Lower leg skin (tissue), 4 donors: ENCODE measurements around the gene NCOR2. TPM values are rescaled to one million over a fixed set of nuclear protein-coding genes. Genes with fewer than 3 reads are reported as not detected.

Experiments used
- DNase-seq, 2 donors: peaks; one replicate each; pipeline ENCODE4 v3.0.0-alpha.2; 2019; ENCODE audit warnings: low spot score in 2 of 2
- H3K4me3 ChIP-seq: fragments of 200-600 bp; sonication (generic); 2 replicates; pipeline ENCODE4 v1.5.1; 2017; ENCODE audit warnings: mild to moderate bottlenecking, low read depth; ENCODE audit not compliant: poor library complexity, severe bottlenecking
- POLR2A ChIP-seq, 2 donors: fragments of 450-650 bp; IDR thresholded peaks; one replicate each; pipeline ENCODE4 v1.6.1; 2016 to 2017; ENCODE audit warnings: antibody characterized with exemption in 2 of 2, mild to moderate bottlenecking in 1 of 2, moderate library complexity in 1 of 2
- WGBS, 2 donors: methylation state at CpG; one replicate each; pipeline ENCODE4 v1.1.5; 2018; 5-methylcytosine and 5-hydroxymethylcytosine counted together
- intact Hi-C: fragments of 100-400 bp; cut with DNase I; formaldehyde crosslinking; loops from one replicate; pipeline ENCODE4 v1.15.0; 2023; ENCODE audit warnings: low total_unique reads
- total RNA-seq, 4 donors: library from RNA; depleted of rRNA; stranded (reverse); fragments of >200 nt; gene quantifications; one replicate each; pipeline ENCODE4 v1.1.0, GENCODE V29; 2016
- TF ChIP-seq, protein P1 (sequence below), 3 donors: fragments of 450-650 bp; IDR thresholded peaks; one replicate each; pipeline ENCODE4 v1.5.1; 2016; ENCODE audit warnings: antibody characterized with exemption in 3 of 3, mild to moderate bottlenecking in 3 of 3, moderate library complexity in 2 of 3

The NCOR2 gene
- total RNA-seq, 4 donors from 2014 or later: 92.1 to 262 (median 137) TPM

DNA sequence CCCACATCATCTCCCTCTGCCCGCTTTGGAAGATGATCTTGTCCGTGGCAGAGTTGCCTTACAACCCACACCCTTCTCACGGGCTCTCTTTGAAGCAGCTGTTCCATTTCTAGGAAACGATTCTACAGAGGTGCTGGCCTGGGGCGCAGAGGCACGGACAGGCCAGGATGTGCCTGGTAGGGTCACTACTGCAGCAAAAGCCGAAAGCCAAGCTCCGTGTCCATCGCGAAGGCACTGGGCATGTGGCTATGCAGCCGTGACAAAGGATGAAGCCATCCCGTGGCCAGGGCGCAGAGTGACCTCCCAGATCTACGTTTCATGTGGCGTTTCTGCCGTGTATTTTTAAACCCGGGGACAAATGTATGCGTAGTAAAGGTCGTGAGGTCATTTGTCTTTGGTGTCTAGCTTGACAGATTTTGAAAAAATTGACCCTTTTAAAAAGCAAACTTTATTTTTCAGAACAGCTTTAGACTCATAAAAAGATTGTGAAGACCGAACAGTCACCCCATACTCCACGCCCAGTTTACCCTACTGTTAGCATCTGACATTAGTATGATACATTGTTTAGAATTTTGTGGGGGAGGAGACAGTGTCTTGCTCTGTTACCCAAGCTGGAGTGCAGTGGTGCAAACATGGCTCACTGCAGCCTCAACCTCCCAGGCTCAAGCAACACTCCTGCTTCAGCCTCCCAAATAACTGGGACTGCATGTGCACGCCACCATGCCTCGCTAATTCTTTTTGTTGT lies 40.4 kb upstream of the NCOR2 start:
- intact Hi-C loops: no loop called here
- no peak overlapping the region for H3K4me3 ChIP-seq
- WGBS, 2 donors: 93 to 94% methylated on average over 23 of the region's 23 CpGs
- TF ChIP-seq POLR2A (IDR thresholded peaks at IDR 0.05): no peak
- TF ChIP-seq, protein P1, sequence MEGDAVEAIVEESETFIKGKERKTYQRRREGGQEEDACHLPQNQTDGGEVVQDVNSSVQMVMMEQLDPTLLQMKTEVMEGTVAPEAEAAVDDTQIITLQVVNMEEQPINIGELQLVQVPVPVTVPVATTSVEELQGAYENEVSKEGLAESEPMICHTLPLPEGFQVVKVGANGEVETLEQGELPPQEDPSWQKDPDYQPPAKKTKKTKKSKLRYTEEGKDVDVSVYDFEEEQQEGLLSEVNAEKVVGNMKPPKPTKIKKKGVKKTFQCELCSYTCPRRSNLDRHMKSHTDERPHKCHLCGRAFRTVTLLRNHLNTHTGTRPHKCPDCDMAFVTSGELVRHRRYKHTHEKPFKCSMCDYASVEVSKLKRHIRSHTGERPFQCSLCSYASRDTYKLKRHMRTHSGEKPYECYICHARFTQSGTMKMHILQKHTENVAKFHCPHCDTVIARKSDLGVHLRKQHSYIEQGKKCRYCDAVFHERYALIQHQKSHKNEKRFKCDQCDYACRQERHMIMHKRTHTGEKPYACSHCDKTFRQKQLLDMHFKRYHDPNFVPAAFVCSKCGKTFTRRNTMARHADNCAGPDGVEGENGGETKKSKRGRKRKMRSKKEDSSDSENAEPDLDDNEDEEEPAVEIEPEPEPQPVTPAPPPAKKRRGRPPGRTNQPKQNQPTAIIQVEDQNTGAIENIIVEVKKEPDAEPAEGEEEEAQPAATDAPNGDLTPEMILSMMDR (IDR thresholded peaks at IDR 0.05): no peak
- DNase-seq: no peak

DNA sequence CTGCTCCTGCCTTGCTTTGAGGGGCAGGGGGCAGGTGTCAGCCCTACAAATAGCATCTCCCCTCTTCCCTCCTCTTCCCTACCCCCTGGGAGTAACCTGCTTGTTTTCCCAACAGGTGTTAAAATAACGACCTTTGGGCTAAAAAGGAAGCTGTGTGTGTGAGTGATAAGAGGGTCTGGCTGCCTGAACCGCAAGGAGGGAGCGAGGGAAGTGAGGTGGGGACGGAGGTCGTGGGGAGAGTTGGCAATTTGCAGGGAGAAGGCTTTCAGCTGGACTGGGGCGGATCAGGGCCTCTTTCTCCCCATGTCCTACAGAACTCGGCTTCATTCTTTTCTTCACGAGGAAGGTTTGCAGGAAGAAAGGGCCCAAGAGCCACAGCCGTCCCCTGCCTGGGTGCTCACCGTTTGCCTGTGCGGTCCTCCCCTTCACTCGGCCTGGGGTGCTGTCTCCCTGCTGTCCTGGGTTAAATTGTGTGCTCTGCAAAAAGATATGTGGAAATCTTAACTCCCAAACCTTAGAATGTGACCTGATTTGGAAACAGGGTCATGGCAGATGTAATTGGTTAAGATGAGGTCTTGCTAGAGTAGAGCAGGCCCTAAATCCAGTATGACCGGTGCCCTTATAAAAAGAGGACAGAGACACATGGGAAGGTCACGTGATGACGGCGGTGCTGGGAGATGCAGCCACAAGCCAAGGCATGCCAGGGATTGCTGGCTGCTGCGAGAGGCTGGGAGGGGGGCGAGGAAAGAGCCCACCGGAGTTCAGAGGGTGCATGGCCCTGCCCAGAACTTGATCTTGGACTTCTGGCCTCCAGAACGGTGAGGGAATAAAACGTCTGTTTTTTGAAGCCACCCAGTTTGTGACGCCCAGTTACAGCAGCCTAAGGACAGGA lies 38.7 kb upstream of the NCOR2 start:
- TF ChIP-seq, protein P1 (IDR thresholded peaks at IDR 0.05): no peak

DNA sequence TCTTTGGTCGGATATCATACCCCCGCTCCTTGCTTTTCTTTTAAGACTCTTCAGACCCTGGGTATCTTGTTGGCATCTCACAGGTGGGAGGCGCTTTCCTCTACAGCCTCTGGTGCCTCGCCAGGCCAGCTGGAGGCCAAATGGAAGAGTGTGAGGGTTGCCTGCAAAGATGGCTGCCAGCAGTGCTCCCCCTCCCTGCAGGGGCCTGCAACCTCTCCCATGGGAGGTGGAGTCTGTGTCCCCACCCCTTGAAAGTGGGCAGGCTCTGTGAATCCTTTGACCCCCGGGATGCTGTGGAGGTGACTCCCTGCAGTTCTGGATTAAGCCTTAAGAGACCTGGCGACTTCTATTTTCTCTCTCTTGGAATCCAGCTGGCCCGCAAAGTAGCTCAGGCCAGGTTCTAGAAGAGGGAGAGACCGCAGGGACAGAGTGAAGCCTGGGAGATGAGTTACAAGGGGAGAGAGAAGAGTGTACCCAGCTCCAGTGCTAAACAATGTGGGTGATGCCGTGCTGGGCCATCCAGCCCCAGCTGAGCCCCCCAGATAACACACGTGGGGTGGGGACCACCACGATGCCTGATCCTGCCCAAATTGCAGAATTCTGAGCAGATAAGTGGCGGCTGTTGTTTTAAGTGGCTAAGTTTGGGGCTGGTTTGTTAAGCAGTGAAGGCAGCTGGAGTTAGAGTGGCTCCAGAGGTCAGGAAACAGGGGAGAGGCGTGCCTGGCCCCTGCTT lies 37.9 kb upstream of the NCOR2 start:
- intact Hi-C loops: no loop called here
- WGBS, 2 donors: 91 to 93% methylated on average over 13 of the region's 13 CpGs
- no peak for DNase-seq
- TF ChIP-seq, protein P1 (IDR thresholded peaks at IDR 0.05): no peak
- no peak for TF ChIP-seq POLR2A (IDR thresholded peaks at IDR 0.05)
- H3K4me3 ChIP-seq: no peak overlapping the region

More for the DNA sequence above, 38.7 kb upstream of the NCOR2 start:
- intact Hi-C loops: no loop called here
- 92 to 93% methylated on average over 22 of the region's 22 CpGs for WGBS, 2 donors
- H3K4me3 ChIP-seq: no peak overlapping the region
- DNase-seq: no peak

DNA sequence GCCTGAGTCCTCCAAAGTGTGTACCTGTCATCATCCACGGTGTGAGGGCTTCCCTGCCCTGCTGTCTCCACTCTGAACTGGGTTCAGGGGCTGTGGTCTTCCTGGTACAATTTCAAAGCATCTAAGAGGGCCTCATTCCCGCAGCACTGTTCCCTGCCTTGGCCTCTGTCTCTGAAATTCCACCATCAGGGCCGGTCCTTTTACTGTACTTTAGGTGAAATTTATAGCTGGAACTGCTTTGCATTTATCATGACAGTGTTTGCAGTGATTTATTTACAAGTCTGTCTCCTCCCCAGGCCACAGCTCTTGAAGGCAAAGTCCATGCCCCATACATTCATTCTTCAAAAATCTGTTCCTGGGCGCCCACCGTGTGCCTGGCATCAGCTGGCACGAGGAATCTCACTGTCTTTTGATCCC lies 36.9 kb upstream of the NCOR2 start:
- WGBS, 2 donors: 75 to 79% methylated on average over 6 of the region's 6 CpGs
- no peak overlapping the region for H3K4me3 ChIP-seq
- DNase-seq: no peak
- intact Hi-C loops: no loop called here
- TF ChIP-seq POLR2A (IDR thresholded peaks at IDR 0.05): no peak
- TF ChIP-seq, protein P1 (IDR thresholded peaks at IDR 0.05): no peak

DNA sequence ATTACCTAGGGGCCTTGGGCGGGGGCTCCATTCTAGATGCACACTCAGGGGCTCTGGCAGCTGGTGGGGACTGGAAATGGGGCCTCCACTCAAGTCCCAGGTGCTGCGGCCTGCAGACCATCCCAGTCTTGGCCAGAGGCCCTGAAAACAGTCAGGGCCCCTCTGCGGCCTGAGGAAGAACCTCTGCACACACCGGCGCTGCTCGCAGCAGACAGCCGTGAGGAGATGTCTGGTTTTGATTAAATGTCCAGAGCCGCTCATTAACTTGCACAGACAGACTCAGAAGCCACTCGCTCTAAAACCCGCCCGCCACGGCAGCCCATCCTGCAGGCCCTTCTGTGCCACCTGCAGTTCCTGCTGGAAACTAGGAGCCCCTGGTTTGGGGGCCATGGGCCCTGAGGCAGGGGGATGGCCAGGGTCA lies 36.4 kb upstream of the NCOR2 start:
- no peak for TF ChIP-seq POLR2A (IDR thresholded peaks at IDR 0.05)
- TF ChIP-seq, protein P1 (IDR thresholded peaks at IDR 0.05): no peak
- DNase-seq: no peak
- no peak overlapping the region for H3K4me3 ChIP-seq
- WGBS, 2 donors: 62 to 83% methylated on average over 2 to 12 of the region's 12 CpGs
- intact Hi-C loops: no loop called here
